GM21390 (cell line): ENCODE results near the gene ACAD10.
"Not testable (repeated sequence)": the region's sequence is repeated elsewhere in the genome, so short reads cannot be mapped to it uniquely, and the experiment has no call there.

Experiments
- ATAC-seq: cut with Tn5 transposase; IDR thresholded peaks from one replicate; pipeline ENCODE4 v1.9.1; 2021; ENCODE audit not compliant: unreplicated experiment

Gene ACAD10

DNA sequence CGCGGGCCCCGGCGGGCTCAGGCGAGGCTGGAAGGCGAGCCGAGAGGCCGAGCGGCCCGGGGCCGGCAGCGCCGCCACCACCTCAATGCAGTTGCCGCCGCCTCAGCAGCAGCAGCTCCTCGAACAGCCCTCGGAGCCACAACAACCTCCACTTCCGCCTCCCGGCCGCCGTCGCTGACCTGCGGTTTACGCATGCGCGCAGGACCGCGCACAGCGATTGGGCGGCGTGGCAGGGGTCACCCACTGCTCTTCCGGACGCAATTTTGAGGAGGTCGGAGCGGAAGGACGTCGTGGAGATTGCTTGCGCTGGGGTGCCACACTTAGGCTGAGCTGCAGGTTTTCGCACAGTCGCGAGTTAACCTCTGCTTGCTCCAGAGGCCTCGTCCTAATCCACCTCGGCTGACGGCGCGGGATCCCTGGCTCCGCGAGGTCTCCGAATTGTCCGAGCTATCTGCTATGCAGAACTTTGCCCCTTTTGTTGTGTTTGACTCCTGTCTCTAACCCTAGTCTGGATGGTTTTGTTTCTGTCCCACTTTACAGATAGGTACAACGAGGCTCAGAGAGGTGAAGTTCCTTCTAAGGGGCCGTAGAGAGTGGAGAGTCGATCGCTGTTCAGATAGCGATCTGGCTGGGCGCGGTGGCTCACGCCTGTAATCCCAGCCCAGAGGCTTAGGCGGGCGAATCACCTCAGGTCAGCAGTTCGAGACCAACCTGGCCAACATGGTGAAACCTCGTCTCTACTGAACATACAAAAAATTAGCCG lies at the start of gene ACAD10, which contains the start of gene BRAP:
TSS of gene ACAD10 (plus strand) at position 243 of the 763 bp plus-strand sequence. CDS start 6,657 bp downstream, outside the sequence.
TSS of gene BRAP (minus strand) at position 146 of the 763 bp plus-strand sequence. CDS start 164 bp downstream, outside the sequence.
- peak; percentile 86 for ATAC-seq

DNA sequence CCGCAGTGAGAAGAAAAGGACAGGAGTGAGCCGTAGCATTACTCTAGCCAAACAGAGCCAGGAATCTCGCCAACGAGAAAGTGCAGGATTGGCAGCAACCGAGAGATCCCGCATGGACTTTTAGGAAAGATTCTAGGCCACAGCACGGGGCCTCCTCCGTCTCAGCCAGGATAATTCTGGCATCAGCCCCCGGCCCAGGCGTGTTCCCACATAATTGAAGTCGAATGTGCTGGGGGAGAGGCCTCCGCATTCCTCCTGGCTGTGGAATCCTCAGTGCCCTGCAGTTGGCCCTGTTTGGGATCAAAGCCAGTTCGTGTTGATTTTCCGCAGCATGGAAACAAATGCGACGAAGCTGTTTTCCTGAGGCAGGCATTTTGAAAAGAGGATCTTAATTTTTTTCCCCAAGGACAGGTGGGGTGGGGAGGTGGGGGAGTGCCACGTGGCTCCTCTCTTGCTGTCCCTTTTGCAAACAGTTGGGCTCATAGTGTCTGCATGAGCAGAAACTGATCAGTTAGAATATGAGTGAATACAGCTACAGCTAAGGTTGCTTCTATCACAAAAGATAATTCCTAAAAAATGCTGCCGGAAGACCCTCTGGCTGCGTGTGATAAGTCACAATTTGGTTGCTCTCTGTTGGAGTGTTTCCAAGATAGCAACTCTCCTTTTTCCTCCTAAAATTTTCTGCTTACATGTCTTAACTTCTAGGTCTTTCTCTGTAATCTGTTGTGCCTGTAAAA lies 49.5 kb upstream of the ACAD10 start:
- no peak for ATAC-seq

DNA sequence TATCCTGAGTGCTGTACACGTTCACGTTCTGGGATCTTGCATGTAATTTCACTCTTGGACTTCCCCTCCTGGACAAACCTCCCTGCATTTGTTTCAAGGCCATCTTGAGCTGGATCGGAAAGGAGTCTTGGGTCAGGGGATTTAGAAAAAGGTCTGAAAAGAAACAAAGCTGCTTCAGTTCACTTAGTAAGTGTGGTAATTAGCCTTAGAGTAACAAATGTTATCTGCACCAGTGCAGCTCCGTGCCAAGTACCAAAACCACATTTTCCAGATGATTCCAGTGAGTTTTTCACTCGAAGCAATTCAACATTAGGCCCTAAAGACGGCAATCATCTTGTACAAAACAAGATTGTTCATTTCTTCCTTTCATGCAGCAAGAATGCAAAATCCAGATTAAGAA lies 47.3 kb upstream of the ACAD10 start:
- no peak for ATAC-seq

DNA sequence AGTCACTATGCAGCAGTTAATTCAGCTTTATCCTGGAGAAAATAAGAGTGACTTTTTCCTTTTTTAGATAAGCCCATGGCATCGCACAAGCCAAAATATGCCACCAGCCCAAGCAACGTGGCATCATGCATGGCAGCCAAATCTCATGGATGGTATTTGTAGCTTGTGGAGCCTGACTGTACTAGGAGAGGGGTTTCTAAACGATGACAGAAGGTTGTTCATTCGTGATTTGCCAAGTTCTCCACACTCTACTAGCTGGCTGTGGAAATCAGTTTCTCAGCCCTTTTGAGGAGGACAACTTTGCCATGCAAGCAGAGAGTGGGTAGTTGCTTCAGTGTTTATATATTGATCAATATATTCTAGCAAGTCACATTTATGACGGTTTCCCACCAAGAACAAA lies 45.3 kb upstream of the ACAD10 start:
- ATAC-seq: no peak

DNA sequence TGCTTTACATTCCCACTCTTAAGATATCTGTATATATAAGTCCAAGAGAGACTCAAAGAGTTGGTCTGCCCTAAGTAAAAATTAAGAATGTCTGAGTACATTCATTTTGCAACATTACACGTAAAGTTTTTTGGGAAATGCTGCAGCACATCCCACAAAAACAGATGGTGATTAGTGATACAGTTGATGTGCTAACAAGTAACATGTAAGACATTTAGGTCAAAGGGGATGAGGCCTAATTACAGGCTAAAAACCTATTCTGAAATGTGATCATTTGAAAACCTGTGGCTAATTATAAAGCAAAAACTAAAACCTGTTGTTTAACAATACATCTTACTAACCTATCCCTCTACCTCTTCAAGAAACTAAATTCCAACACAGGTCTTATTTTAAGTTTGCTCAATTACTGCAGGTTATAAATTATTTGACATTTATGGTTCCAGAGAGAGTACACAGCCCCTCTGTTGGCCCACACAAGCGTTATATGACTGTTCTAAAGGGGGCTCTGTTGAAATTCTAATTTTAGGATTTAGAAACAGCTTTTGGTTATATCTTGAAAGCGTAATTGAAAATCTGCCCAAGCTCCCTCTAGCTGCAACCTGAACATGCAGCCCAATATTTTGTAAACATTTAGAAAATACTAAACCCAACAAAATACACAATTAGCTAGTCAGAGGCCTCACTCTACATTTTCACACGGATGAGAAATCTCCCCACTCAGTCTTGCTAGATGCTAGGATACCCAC lies 43.0 kb upstream of the ACAD10 start:
- ATAC-seq: no peak

DNA sequence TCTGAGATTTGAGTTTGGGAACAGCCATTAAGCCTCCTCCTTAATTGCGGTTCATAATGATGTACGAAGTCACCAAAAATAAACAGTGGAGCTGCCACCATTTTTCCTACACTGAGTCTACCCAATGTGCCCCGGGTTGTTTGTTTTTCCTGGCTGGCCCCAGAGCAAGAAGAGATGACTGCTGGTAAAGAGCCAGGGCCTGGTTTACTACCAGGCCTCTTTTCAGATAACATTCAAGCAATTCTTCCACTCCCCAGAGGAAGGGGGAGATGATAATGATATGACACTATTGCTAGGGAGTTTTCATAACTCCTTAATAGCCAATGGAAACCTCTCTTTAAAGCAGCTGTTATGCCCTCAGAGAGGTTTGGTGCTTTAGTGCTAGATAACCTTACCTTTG lies 42.4 kb upstream of the ACAD10 start:
- ATAC-seq: no peak

DNA sequence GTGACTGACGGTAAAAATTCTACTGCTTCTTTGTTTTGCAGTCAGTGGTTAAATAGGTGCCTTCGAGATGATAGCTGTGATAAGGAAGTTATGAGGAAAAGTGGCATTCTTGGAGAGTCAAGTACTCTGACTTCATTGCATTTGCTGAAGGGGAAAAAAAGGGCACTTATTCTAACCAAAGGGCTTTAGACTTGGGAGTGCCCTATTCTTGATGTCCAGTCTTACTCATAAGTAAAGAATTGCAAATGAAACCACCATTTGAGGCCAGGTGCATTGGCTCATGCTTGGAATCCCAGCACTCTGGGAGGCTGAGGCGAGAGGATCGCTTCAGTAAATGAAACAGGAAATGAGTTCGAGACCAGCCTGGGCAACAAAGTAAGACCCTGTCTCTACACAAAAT lies 40.4 kb upstream of the ACAD10 start:
- no peak for ATAC-seq

DNA sequence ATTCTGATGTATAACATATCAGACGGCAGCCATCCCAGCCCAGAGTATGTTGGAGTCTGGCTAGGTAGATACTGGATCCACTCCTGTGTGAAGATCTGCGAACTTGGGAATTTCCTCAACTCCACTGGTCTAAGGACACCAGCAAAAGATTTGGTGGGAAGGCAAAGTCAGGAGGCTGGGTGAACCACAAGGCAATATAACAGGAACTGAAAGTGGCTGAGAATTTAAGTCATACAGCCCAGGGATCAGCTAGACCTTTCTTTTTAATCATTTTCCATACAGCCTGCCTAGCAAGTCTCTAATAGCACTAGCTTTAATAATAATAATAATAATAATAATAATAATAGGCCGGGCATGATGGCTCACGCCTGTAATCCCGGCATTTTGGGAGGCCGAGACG lies 34.9 kb upstream of the ACAD10 start:
- ATAC-seq: no peak

DNA sequence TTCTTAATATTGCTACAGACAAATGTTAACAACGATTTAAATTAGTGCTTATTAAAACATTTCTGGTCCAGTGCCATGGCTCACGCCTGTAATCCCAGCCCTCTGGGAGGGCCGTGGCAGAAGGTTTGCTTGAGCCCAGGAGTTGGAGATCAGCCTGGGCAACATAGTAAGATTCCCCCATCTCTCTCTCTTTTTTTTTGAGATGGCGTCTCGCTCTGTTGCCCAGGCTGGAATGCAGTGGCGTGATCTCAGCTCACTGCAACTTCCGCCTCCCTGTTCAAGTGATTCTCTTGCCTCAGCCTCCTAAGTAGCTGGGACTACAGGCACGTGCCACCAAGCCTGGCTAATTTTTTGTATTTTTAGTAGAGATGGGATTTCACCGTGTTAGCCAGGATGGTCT lies 33.3 kb upstream of the ACAD10 start:
- not testable (repeated sequence) for ATAC-seq

DNA sequence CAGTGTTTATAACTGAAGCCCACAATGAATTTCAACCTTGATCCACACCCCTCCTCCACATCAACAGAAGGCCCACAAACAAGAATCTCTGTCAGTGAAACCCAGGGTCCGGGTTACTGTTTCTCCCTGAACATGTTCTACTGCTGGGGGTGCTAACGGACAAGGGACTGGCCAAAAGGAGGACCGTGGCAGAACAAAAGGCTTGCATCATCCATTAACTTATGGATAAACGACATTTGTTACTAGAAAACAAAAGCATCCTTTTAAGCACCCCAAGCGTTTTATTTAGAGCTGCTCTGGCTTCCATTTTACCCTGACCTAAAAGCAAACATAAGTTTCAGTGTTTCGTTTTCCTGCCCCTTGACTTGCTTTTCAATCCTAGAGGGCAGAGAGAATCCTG lies 32.3 kb upstream of the ACAD10 start:
- no peak for ATAC-seq

DNA sequence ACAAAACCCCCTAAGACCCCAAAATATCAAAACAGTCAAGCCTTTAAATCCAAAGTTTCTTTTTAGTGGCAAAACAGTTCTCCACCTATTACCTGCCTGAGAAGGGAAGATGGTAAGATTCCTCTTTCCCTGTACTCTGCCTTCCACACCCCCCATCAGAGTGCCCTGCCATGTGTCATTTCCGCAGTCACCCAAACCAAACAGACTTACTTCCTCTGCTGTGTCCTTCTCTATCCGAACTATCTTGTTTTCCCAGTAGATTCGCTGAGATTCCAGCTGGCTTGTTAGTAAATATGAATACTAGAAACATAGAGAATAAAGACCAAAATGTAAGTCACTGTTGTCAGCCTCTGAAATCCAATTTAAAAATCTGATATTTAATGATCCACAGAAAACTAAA lies 30.5 kb upstream of the ACAD10 start:
- no peak for ATAC-seq

DNA sequence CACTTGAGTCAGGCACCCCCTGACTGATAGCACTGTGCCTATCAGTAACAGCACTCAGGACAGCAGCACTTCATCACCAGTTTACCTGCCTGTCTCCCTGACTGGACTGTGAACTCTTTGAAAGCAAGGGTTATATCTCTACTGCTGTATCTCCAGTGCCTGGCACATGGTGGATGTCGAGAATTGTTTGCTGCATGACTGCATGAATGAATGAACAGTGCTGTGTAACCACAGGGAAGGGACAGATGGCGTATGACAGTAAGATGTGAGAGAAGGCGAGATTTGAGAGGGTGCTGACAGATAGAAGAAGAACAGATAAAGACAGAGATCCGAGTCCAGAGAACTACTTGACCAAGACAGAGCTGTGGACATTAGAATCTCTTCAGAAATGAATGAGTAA lies 29.8 kb upstream of the ACAD10 start:
- no peak for ATAC-seq

DNA sequence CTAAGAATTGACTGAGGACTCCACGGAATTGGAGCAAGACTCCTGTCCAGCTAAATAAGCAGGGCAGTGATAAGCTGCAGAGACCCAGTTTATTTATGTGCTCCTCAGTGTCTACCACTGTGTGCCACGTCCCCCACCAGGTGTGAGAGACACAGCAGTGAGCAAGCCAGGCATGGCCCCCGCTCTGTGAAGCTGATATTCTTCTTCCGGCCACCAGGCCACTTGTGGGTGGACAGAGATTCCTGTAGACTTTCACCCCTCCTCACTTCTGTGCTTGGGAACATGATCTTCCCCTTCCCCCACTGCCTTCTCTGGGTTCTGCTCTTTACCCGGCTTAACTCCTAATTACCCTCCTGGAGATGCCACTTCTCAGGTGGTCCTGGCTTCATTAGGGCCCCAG lies 21.4 kb upstream of the ACAD10 start:
- no peak for ATAC-seq

DNA sequence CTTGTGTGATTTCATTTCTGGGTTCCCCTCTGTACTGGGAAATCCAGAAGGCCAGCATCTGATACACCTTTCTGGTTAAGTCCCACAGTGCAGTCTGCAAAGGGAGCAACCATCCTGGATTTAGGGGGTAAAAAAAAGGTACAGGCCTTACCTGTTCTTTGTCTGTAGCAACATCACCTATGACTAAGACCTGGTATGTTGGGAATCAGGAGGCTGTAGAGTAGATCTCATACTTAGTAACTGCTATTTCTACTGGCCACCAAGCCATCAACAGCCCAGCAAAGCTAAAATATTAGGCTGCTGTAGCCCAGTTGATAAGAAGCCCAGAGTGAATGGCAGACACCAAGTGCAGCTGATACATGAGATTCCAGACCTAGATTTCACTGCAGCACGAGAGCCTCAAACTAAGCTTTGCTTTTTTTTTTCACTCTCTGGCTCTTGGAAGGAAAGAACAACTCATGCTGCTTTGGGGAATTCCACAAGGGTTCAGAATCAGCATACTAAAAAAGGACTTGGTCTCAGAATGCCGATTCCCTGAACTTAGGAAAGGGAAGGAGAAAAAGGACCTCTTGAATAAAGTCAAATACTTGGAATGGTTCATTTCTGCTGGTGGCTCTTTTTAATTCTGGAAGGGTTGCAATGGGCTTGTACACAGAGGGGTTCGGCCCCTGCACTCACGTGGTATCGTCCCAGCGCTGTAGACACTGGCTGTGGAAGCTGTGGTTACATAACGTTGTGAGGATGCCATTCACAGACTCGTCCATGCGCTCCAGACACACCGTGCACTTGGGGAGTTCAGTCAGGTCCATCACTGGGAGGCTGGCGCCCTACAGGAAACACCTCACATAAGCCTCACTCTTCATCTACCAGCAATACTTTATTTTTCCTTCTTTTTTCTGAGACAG lies 20.6 kb upstream of the ACAD10 start:
- ATAC-seq: no peak

DNA sequence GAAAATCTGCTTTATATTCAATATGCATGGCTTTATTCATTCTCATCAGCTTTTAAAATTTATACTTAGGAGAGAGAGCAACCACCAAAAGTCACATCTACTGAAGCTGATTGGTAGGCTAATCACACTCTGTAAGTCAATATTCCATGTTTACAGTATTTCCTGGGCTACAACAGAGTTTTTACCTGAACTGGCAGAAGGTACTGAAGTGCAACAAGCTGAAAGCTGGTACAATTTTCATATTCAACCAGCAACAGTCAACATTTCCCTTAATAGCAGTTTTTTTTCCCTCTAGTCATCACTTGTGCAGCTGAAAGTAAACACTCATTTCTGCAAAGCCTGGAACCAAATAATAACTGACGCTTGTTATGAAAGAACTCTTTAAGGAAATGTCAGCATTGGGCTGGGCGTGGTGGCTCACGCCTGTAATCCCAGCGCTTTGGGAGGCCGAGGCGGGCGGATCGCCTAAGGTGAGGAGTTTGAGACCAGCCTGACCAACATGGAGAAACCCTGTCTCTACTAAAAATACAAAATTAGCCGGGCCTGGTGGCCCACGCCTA lies 13.0 kb upstream of the ACAD10 start:
- ATAC-seq: no peak

DNA sequence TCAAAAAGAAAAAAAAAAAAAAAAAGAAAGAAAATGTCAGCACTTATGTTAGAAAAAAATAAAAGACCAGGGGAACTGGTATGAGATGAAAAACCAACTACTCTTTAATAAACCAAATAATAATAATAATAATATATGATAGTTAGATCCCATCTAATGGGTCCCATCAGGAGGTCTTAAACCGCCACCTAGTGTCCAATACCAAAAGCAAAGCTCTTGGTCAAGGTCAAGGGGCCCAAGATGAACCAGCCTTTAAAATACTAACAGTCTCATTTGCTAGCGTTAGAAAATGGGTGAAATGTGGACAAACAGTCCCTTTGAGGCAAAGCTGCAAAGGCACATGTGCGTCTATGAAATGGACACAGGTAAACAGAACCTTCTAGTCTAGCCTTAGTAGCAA lies 12.3 kb upstream of the ACAD10 start:
- no peak for ATAC-seq

DNA sequence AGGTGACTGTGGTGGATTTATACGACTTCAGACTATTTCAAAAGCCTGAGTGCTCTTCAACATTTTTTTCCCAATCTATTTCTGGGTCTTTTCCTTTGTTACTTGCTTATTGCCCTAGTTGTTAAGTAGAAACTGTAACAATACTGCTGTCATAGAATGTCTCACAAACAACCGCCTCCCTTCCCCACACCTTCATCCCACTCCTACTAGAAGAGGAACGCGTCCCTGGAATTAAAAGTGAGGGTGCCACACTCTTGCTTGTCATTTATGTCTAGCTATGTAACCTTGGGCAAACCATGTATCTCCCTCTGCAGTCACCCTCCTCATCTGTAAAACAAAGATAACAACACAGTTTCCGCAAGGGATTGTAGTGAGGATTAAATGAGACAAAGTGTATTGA lies 8.7 kb upstream of the ACAD10 start:
- ATAC-seq: no peak

DNA sequence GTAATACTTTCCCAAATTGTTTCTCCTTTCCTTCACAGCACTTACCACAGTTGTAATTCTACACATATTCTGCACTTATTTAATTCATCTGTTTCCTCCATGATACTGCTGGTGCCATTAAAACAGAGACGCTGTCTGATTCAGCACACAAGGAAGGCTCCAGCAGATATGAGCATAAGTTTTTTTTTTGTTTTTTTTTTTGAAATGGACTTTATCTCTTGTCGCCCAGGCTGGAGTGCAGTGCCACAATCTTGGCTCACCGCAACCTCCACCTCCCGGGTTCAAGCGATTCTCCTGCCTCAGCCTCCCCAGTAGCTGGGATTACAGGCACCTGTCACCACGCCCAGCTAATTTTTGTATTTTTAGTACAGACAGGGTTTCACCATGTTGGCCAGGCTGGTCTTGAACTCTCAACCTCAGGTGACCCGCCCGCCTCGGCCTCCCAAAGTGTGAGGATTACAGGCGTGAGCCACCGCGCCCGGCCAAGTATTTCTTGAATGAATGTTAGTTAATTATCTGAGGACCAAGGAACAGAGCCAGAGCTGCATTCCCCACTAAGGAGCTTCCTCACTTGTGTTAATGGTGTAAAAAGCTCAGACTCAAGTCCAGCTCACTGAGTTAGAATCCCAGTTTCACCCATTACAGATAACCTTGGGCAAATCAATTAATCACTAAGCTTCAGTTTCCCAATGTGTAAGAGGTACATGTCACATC lies 1.2 kb upstream of the ACAD10 start:
- not testable (repeated sequence) for ATAC-seq

DNA sequence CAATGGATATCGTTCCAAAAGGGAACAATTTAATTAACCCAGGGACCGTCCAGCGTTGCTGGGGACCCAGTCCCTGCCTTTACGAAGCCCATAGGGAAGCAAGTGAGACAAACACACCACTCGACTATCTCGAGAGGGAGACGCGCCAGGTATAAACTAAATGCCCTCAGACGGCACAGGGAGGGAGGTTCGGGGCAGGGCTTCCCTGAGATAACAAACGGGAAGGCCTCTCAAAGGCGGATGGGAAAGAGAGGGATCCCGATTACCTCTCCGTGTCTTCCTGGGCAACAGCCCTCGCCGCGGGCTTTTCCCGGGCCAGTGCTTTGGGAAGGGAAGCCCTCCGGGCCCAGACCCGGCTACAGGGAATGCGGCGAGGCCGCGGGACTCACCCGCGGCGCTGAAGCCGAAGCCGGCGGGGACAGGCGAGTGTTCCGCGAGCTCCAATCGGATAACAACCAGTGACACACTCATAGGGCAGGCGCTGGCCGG lies 487 bp upstream of the ACAD10 start:
- ATAC-seq: peak; percentile 5
